GM23338 (cell line): ENCODE measurements around the gene PRCD. TPM values are rescaled to one million over a fixed set of nuclear protein-coding genes. Genes with fewer than 3 reads are reported as not detected.

Experiments used
- ATAC-seq: fragments of 200-7000 bp; cut with Tn5 transposase; 3 replicates; pipeline ENCODE4 v1.9.1; 2020
- DNase-seq: peaks from one replicate; pipeline ENCODE4 v3.0.0-alpha.2; 2015; ENCODE audit warnings: low spot score
- H2AFZ ChIP-seq: fragments of 200-600 bp; sonication (generic); 2 replicates; pipeline ENCODE4 v1.8.0; 2016; ENCODE audit warnings: antibody characterized with exemption, mild to moderate bottlenecking, moderate library complexity
- H3F3A ChIP-seq: fragments of 200-600 bp; sonication (generic); replicated peaks from 2 replicates; pipeline ENCODE4 v1.8.0; 2017; ENCODE audit warnings: antibody characterized with exemption, mixed run types, low read depth
- H3K27ac ChIP-seq: fragments of 200-600 bp; sonication (generic); 2 replicates; pipeline ENCODE4 v1.6.1; 2016; ENCODE audit warnings: low read depth
- H3K27me3 ChIP-seq: fragments of 200-600 bp; sonication (generic); 2 replicates; pipeline ENCODE4 v1.8.0; 2016; ENCODE audit warnings: mild to moderate bottlenecking, mixed run types, moderate library complexity; ENCODE audit not compliant: insufficient read depth
- H3K36me3 ChIP-seq: fragments of 200-600 bp; sonication (generic); 2 replicates; pipeline ENCODE4 v1.8.0; 2016; ENCODE audit warnings: mild to moderate bottlenecking; ENCODE audit not compliant: insufficient read depth
- H3K4me1 ChIP-seq: fragments of 200-600 bp; sonication (generic); 2 replicates; pipeline ENCODE4 v1.8.0; 2016; ENCODE audit warnings: mild to moderate bottlenecking, moderate library complexity; ENCODE audit not compliant: insufficient read depth
- H3K4me2 ChIP-seq: fragments of 200-600 bp; sonication (generic); 2 replicates; pipeline ENCODE4 v1.7.1; 2017; ENCODE audit warnings: mixed run types
- H3K4me3 ChIP-seq: fragments of 200-600 bp; sonication (generic); 2 replicates; pipeline ENCODE4 v1.6.1; 2016; ENCODE audit warnings: mixed run types
- H3K79me2 ChIP-seq: fragments of 200-600 bp; sonication (generic); replicated peaks from 2 replicates; pipeline ENCODE4 v1.8.0; 2017; ENCODE audit warnings: mild to moderate bottlenecking; ENCODE audit not compliant: insufficient read depth
- H3K9me2 ChIP-seq: fragments of 200-600 bp; sonication (generic); 2 replicates; pipeline ENCODE4 v1.8.0; 2017; ENCODE audit not compliant: insufficient read depth
- H4K20me1 ChIP-seq: fragments of 200-600 bp; sonication (generic); replicated peaks from 2 replicates; pipeline ENCODE4 v1.8.0; 2017; ENCODE audit warnings: mild to moderate bottlenecking; ENCODE audit not compliant: insufficient read depth
- H3K27ac Mint-ChIP-seq: 2 replicates; pipeline ENCODE4 v1.8.0; 2020; ENCODE audit warnings: inconsistent platforms, mild to moderate bottlenecking, moderate library complexity, mixed read lengths
- H3K27me3 Mint-ChIP-seq: 3 replicates; pipeline ENCODE4 v1.8.0; 2022; ENCODE audit warnings: low read depth, mild to moderate bottlenecking, moderate library complexity, mixed read lengths, inconsistent platforms; ENCODE audit not compliant: insufficient read depth, poor library complexity
- H3K36me3 Mint-ChIP-seq: 3 replicates; pipeline ENCODE4 v1.8.0; 2021; ENCODE audit warnings: low read depth, mild to moderate bottlenecking, inconsistent platforms, moderate library complexity, mixed read lengths
- H3K4me1 Mint-ChIP-seq: 3 replicates; pipeline ENCODE4 v1.8.0; 2020; ENCODE audit warnings: mild to moderate bottlenecking, inconsistent platforms, mixed read lengths
- H3K4me3 Mint-ChIP-seq: 3 replicates; pipeline ENCODE4 v1.8.0; 2021; ENCODE audit warnings: moderate library complexity, mild to moderate bottlenecking, inconsistent platforms, mixed read lengths
- H3K9me3 Mint-ChIP-seq: 3 replicates; pipeline ENCODE4 v1.8.0; 2020; ENCODE audit warnings: moderate library complexity, mild to moderate bottlenecking, inconsistent platforms, mixed read lengths
- ETS1 ChIP-seq: IDR thresholded peaks from 2 replicates; pipeline ENCODE4 v1.6.1; 2016; ENCODE audit warnings: antibody characterized with exemption
- EZH2 ChIP-seq: fragments of 200-600 bp; sonication (generic); IDR thresholded peaks from one replicate; pipeline ENCODE4 v1.8.0; 2017; ENCODE audit warnings: antibody characterized with exemption, mild to moderate bottlenecking, low read depth; ENCODE audit not compliant: unreplicated experiment
- EZH2phosphoT487 ChIP-seq: fragments of 200-600 bp; sonication (generic); IDR thresholded peaks from one replicate; pipeline ENCODE4 v1.8.1; 2018; ENCODE audit warnings: antibody characterized with exemption; ENCODE audit not compliant: unreplicated experiment
- JUNB ChIP-seq: IDR thresholded peaks from one replicate; pipeline ENCODE4 v1.6.1; 2016; ENCODE audit warnings: antibody characterized with exemption; ENCODE audit not compliant: unreplicated experiment
- POLR2AphosphoS5 ChIP-seq: IDR thresholded peaks from 2 replicates; pipeline ENCODE4 v1.6.1; 2016; ENCODE audit warnings: antibody characterized with exemption, low read depth
- REST ChIP-seq: IDR thresholded peaks from one replicate; pipeline ENCODE4 v1.6.1; 2018; ENCODE audit warnings: antibody characterized with exemption; ENCODE audit not compliant: unreplicated experiment
- STAT1 ChIP-seq: IDR thresholded peaks from one replicate; pipeline ENCODE4 v1.6.1; 2016; ENCODE audit warnings: antibody characterized with exemption; ENCODE audit not compliant: unreplicated experiment
- ZNF114 ChIP-seq: fragments of 250-450 bp; sonication (Bioruptor Pico); IDR thresholded peaks from 2 replicates; pipeline ENCODE4 v1.5.0; 2020; ENCODE audit warnings: mild to moderate bottlenecking, moderate library complexity
- ZNF331 ChIP-seq: fragments of 250-450 bp; sonication (Bioruptor Pico); IDR thresholded peaks from 2 replicates; pipeline ENCODE4 v1.5.0; 2020; ENCODE audit warnings: low read depth, mild to moderate bottlenecking, moderate library complexity
- polyA plus RNA-seq: library from polyadenylated mRNA; unstranded; fragments of >200 nt; fragmentation: Nextera tagmentation; extraction: Ambion mirVana; gene quantifications from 2 replicates; pipeline ENCODE4 v1.2.1, GENCODE V29; 2016
- total RNA-seq: library from RNA; depleted of rRNA; stranded (reverse); fragments of >200 nt; shearing (Covaris generic); gene quantifications from 2 replicates; pipeline ENCODE4 v1.2.3, GENCODE V29; 2014
- TF ChIP-seq, protein P1 (sequence below), 2 experiments: fragments of 200-600 bp in 1 of 2; sonication (generic) in 1 of 2; conservative IDR thresholded peaks; 2 replicates each; pipeline versions ENCODE4 v1.5.1 to v1.6.1; 2016 to 2017; ENCODE audit warnings: antibody characterized with exemption in 2 of 2, low read depth in 2 of 2, mild to moderate bottlenecking in 2 of 2, moderate library complexity in 1 of 2

PRCD gene
- total and polyA plus RNA-seq, 2 experiments from 2014 or later, result 0.38 to 1.6 TPM

- TF ChIP-seq REST (no peak), ZNF114 (CRISPR knock-in tag) (no peak), EZH2phosphoT487 (no peak), EZH2 (no peak), ETS1 (no peak), STAT1 (no peak), JUNB (no peak), ZNF331 (CRISPR knock-in tag) (no peak), POLR2AphosphoS5 (no peak)
- TF ChIP-seq, protein P1, sequence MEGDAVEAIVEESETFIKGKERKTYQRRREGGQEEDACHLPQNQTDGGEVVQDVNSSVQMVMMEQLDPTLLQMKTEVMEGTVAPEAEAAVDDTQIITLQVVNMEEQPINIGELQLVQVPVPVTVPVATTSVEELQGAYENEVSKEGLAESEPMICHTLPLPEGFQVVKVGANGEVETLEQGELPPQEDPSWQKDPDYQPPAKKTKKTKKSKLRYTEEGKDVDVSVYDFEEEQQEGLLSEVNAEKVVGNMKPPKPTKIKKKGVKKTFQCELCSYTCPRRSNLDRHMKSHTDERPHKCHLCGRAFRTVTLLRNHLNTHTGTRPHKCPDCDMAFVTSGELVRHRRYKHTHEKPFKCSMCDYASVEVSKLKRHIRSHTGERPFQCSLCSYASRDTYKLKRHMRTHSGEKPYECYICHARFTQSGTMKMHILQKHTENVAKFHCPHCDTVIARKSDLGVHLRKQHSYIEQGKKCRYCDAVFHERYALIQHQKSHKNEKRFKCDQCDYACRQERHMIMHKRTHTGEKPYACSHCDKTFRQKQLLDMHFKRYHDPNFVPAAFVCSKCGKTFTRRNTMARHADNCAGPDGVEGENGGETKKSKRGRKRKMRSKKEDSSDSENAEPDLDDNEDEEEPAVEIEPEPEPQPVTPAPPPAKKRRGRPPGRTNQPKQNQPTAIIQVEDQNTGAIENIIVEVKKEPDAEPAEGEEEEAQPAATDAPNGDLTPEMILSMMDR (conservative IDR thresholded peaks at IDR 0.05; ENCODE audit: low read depth in 2 of 2), result no peak
- H3K9me3 Mint-ChIP-seq, result no peaks in the 10 kb centered on the region
- no peak overlapping the region for H3K4me3 ChIP-seq
- H2AFZ ChIP-seq, result no peak overlapping the region
- ATAC-seq, result no peak
- no peaks in the 10 kb centered on the region for H3K79me2 ChIP-seq
- no peak overlapping the region for H3K27ac ChIP-seq
- no peaks in the 10 kb centered on the region; the same call in 1 of the 2 replicates for H3F3A ChIP-seq
- peaks cover 12% of the 10 kb centered on the region for H3K4me1 Mint-ChIP-seq
- peaks cover 7% of the 10 kb centered on the region; the same call in 1 of the 2 replicates for H3K4me1 ChIP-seq
- H3K36me3 ChIP-seq, result no peaks in the 10 kb centered on the region
- H3K4me3 Mint-ChIP-seq, result no peak overlapping the region
- DNase-seq, result no peak
- H3K9me2 ChIP-seq, result no peaks in the 10 kb centered on the region
- H3K4me2 ChIP-seq, result no peak overlapping the region
- peaks cover 12% of the 10 kb centered on the region for H3K27me3 Mint-ChIP-seq
- H3K27me3 ChIP-seq, result no peaks in the 10 kb centered on the region
- no peaks in the 10 kb centered on the region for H3K36me3 Mint-ChIP-seq
- no peaks in the 10 kb centered on the region for H4K20me1 ChIP-seq
- no peak overlapping the region for H3K27ac Mint-ChIP-seq
These were observed 9.7 kb downstream of the PRCD start for GRCh38 chr17:76549539-76549938.
